Stimulated activated CD8-positive, alpha-beta memory T cell treated with anti-CD3 and anti-CD28 coated beads, Interleukin-7, amount 100 ng/mL, for 1 hour (primary cell): ENCODE measurements around the gene TENT5C.

Source experiments
- DNase-seq, 2 donors: peaks; one replicate each; pipeline ENCODE4 v3.0.0-alpha.2; 2020; ENCODE audit warnings: low read depth in 2 of 2

Gene TENT5C

DNA sequence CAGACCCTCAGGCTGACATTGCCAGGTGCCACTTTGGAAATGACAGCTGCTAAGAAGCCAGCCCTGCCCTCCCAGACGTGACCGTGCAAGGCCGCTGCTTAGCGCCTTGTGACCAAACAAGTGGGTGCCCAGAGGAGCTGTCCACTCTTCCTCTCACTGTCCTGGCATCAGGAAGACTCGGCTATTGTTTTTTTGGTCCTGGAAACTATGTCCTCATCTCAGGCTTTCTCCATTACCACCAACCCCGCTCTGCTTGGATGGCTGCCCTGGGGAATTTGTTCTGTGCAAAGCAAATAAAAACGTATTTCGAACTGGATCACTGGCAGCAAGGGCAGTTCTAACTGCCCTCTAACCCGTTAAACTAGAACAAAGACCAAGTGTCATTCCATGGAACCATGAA is 13.7 kb upstream of the TENT5C start:
- DNase-seq = no peak

DNA sequence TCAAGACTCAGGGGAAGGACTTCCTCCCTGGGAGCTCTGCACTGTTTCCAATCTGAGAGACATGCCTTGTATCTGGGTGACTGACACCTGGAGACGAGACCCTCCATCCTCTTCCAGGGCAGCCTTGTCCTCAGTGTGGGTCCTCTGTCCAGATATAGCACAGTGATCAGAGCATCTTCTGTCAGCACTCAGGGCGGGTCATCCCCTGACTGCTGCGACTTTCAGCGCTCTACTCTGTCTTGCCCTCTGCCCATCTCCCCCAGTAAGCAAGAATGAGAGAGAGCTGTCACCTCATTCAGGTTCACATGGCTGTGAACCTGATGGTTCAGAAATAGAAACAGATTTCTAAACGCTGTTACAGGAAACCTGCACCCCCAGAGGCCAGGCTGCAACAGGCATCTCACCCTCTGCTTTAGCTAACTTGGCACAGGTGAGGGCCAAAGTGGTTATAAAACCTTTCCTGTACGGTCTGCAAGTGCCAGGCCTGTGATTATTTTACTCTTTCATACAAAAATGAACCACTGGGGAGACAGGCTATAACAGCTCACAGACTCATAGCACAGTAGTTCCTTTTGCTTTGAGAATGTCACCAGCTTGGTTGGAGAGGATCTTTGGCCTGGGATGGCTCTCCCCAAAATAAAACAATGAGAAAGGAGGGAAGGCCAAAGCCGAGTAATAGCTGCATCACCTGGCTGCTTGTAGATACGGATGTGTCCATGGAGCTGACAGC is 11.4 kb upstream of the TENT5C start:
- no peak for DNase-seq

GRCh38 chr1:117596023-117596720 is 9.7 kb upstream of the TENT5C start:
- no peak for DNase-seq

DNA sequence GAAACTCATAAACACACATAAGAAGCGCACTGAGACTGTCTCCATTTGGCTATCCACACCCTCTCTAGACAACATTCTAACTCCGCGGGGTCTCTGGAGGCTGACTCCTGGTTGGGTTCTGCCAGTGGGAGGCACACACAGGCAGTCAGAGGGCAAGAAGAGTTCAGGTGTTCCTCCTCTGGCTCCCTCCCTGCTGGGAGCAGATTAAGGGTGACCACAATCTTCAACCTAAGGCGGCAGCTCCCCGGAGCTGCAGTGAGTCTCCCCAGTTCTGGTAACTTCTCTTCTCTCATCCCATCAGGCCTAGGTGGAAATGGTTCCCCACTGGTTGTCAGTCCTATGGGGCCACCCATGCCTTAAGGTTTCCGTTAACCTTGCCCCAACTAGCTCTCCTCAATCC is 7.4 kb upstream of the TENT5C start:
- DNase-seq = no peak

DNA sequence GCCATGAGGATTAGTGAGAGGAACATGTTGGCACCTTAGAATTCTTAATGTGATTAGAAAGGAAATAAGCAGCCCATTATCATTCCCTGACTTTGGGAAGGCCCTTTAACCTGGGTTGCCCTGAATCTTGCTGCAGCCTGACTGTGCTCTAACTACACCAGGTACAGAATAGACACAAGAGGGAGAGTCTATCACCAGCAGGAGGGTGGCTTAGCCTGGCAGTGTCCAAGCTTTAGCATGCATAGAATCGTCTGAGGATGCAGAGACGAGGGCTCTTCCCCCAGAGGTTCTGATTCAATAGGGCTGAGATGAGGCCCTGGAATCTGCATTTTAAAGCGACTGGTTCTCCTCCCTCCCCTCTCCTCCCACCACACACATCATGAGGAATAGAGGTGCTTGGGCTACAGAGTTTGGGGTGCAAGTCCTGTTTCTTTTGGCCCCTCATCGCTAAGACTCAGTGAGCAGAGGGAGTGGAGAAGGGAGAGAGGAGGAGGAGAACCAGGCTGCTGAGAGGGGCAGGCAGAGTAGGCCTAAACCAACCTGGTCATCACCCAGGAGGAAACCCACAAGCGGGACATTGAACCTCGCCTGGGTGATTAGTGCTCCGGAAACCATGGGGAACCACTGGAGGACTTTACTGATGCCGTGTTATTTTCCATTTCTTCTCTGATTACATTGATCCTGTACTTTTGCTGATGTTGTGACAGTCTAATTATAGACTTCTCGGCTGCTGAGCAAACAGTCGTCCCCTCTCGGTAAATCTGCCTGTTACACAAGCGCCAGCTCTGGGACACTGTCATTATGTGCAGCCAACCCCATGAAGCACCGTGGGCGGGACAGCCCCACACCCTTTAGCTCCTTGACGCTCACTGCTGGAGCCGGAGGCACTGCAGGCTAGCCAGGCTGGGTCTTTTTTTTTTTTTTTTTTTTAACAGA is 6.3 kb upstream of the TENT5C start:
- no peak for DNase-seq

- no peak for DNase-seq
Measured at GRCh38 chr1:117600325-117600943, 5.4 kb upstream of the TENT5C start.

DNA sequence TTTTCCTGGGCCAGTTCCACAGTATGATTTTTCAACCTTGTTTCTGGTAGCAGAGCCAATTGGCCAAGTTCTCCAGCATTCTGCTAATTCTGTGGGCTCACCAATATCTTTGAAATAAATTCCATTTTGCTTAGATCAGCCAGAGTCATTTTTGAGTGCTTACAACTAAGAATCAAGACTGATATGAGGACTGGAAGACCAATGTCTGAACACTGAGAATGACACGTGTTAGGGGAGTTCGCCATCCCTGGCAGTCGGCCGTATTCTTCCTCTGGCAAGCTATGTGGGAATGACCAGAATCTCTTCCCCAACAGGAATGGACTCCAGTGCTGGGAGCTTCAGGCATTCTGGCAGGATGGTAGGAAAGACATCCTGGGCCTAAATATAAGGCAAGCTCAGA is 4.9 kb upstream of the TENT5C start:
- no peak for DNase-seq

- no peak for DNase-seq
Measured at GRCh38 chr1:117602862-117603261, 3.0 kb upstream of the TENT5C start.

DNA sequence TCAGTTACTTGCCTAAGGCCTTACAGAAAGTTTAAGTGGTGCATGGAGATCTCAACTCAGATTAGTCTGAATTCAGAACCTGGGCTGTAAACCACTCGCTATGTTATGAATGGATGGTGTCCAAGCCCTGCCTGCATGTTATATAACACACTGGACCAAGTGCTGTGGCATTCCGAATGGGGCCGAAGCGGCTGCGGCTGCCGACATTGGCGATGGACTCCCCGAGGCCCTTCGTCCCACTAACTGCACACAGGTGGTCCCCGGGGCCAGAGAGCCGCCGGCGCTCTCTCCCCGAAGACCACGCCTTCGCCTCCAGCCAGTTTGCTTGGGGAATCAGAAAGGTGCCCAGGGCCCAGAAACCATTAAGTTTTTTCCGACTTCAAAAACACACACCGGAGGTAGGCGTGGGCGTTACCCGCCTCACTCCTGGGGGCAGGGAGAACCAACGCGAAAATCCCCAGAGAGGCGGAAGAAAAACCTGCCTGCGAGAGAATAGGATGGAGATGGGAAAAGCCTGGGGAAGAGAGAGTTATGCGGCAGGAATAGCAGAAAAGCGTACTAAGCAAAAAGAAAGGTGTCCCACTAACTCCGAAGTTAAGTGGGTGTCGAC is 579 bp upstream of the TENT5C start:
- no peak for DNase-seq

GRCh38 chr1:117606649-117607430 is 992 bp downstream of the TENT5C start:
- peak; percentile 14 to 20 for DNase-seq

GRCh38 chr1:117607471-117607870 is 1.6 kb downstream of the TENT5C start:
- peak; percentile 15 to 26 for DNase-seq

GRCh38 chr1:117608115-117608615 is 2.3 kb downstream of the TENT5C start:
- DNase-seq = no peak

DNA sequence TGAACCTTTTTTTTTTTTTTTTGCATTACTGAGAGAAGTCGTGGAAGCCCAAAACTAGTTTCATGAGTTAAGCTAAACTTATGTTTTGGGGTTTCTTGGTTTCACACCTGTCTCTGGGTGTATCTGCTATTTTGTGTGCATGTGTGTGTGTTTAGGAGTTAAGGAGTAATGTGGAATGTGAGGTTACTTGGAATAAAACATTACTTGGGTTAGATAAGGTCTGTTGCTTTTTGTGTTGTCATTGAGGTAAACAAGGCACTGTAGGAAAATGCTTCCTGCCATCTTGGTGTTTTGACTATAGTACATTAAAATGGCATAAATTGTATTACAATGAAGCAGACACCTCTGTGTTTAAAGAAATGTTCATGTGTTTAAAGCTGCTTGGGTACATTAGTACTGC is 2.9 kb downstream of the TENT5C start:
- no peak for DNase-seq

DNA sequence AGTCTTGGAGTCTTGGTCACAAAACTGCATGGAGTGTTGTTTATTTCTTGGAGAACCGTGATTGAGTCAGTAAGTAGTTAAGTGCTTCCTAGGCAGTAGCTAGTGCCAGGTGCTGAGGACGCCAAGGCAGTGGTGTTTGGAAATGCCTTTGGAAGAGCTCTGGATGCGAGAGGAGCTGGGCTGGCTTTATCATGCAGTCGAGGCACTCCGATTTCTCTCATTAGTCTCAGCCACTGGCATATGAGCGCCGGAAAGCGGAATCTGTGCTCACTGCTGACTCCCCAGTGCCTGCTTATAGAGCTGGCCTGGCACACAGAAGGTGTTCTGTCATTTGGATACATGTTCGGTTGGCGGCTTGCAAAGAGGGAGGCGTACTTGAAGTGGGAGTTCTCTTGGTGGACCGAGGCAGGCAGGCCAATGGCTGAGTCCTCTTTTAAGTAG is 3.6 kb downstream of the TENT5C start:
- DNase-seq = no peak

DNA sequence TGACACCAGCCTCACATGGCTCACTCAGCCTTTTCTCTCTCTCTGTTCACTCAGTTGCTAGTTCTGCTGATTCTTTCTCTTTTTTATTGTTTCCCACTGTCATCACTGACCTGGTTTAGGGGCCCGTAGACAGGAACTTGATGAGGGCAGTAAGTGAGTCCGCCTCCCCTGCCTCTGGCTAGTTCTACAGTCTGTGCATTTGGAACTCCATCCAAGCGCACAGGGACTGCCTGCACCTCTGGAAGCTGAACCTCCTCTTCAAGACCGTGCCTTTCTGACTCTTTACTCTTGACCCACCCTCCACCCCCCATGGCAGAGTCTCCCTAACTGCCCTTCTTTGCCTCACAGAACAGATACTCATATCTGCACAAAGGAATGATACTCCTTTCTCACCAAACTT is 4.2 kb downstream of the TENT5C start:
- DNase-seq = no peak

DNA sequence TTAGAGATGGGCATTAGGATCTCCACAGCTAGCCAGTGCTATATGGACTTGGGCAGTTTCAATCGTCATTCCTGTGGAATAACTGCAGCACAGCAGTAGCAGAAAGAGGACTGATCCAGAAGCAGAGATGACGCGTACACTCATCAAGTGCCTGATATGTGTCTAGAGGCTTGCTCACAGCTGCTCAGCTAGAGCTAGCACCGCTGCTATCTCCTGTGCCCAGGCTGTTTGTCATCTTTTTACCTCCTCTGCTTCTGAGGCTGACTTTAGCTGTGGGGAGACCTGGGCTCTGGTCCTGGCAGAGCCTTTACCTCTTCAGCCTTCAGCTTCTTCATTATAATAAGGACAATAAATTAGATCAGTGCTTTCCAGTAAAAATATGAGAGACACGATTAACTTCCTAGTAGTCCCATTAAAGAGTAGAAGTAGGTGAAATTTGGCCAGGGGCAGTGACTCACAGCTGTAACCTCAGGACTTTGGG is 5.3 kb downstream of the TENT5C start:
- DNase-seq = no peak

GRCh38 chr1:117611894-117612483 is 6.1 kb downstream of the TENT5C start:
- no peak for DNase-seq

GRCh38 chr1:117612517-117613248 is 6.8 kb downstream of the TENT5C start:
- DNase-seq = no peak
